Endothelial cell of umbilical vein (primary cell): ENCODE data around the gene CPZ.
"Not testable (repeated sequence)": the region's sequence is repeated elsewhere in the genome, so short reads cannot be mapped to it uniquely, and the experiment has no call there.

Experiments
- CTCF ChIP-seq, 2 donors: IDR thresholded peaks; 1 replicate in 1 of 2; 2 replicates in 1 of 2; pipeline ENCODE4 v1.5.1; 2011; ENCODE audit warnings: low read length in 2 of 2, mild to moderate bottlenecking in 2 of 2, moderate library complexity in 2 of 2, control low read depth in 1 of 2, inconsistent platforms in 1 of 2, low read depth in 1 of 2; ENCODE audit not compliant: insufficient read depth in 1 of 2; ENCODE audit errors: extremely low read depth in 1 of 2
- EZH2 ChIP-seq: IDR thresholded peaks from 2 replicates; pipeline ENCODE4 v1.6.1; 2012; ENCODE audit warnings: borderline replicate concordance, low read depth, mild to moderate bottlenecking, moderate library complexity, low read length, inconsistent platforms; ENCODE audit not compliant: severe bottlenecking
- GATA2 ChIP-seq: IDR thresholded peaks from 2 replicates; pipeline ENCODE4 v1.7.0; 2011; ENCODE audit warnings: low read depth, mild to moderate bottlenecking, moderate library complexity, mixed read lengths, low read length; ENCODE audit not compliant: insufficient read length, insufficient read depth
- JUN ChIP-seq: IDR thresholded peaks from 2 replicates; pipeline ENCODE4 v1.6.1; 2011; ENCODE audit warnings: borderline replicate concordance, low read depth; ENCODE audit not compliant: insufficient read length, insufficient read depth
- MAX ChIP-seq: IDR thresholded peaks from 2 replicates; pipeline ENCODE4 v1.6.1; 2011; ENCODE audit not compliant: insufficient read depth, insufficient read length
- MYC ChIP-seq: IDR thresholded peaks from one replicate; pipeline ENCODE4 v1.6.1; 2011; ENCODE audit warnings: mild to moderate bottlenecking, low read depth, low read length
- POLR2A ChIP-seq: IDR thresholded peaks from 2 replicates; pipeline ENCODE4 v1.6.1; 2012; ENCODE audit warnings: low read depth, mild to moderate bottlenecking, control low read depth, low read length
- POLR2AphosphoS5 ChIP-seq: IDR thresholded peaks from 2 replicates; pipeline ENCODE4 v1.6.1; 2012; ENCODE audit warnings: low read depth, mild to moderate bottlenecking, control low read depth, low read length, moderate library complexity; ENCODE audit not compliant: insufficient read depth

GRCh38 chr4:8631896-8632295 lies 39.3 kb downstream of the CPZ start:
- not testable (repeated sequence) for TF ChIP-seq MAX; GATA2; CTCF (IDR thresholded peaks at IDR 0.05; ENCODE audit: extremely low read depth in 1 of 2, insufficient read depth in 1 of 2, low read depth in 1 of 2, low read length in 2 of 2); POLR2A; POLR2AphosphoS5; EZH2; MYC; JUN
